NCI-H446 treated with DMSO at 0.1 percent for 48 hours (cell line): ENCODE results near the gene AIP.

ENCODE experiments used
- DNase-seq: peaks from one replicate; lab custom pipeline; 2025; lab: John Stamatoyannopoulos, UW

Gene AIP

DNA sequence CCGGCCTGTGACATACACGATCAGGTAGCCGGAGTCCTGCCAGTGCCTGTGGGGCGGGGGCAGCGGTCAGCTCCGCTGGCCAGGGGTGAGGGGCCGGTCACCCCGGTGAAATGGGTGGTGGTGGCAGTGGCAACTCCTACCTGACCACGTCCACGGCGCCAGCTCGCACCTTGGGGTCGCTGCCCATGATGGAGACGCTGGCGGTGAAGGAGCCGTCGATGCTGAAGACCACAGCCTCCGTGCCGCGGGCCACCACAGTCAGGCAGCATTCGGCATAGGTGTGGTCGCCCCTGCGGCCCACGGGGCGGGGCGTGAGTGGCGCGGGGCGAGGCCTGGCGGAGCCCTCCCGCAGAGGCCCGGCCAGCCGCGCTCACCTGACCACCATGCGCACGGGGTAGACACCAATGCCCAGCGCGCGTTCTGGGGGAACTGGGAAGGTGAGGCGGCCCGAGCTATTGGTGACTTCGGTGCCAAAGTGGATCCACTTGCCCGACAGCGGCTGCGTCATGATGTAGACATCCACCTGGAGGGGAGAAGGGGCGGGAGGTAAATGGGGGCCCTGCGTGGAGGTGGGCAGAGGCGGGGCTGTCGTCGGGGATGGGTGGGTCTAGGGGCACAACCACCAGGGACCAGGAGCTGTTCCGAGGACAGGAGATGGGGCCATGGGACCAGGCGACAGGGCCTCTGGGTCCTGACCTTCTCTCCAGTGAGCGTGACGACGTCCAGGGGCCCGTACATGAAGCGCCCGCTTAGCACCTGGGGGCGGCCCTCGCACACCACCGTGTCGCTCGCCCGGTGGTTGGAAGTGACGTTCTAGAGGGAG lies 10.9 kb downstream of the AIP start:
- no peak for DNase-seq

DNA sequence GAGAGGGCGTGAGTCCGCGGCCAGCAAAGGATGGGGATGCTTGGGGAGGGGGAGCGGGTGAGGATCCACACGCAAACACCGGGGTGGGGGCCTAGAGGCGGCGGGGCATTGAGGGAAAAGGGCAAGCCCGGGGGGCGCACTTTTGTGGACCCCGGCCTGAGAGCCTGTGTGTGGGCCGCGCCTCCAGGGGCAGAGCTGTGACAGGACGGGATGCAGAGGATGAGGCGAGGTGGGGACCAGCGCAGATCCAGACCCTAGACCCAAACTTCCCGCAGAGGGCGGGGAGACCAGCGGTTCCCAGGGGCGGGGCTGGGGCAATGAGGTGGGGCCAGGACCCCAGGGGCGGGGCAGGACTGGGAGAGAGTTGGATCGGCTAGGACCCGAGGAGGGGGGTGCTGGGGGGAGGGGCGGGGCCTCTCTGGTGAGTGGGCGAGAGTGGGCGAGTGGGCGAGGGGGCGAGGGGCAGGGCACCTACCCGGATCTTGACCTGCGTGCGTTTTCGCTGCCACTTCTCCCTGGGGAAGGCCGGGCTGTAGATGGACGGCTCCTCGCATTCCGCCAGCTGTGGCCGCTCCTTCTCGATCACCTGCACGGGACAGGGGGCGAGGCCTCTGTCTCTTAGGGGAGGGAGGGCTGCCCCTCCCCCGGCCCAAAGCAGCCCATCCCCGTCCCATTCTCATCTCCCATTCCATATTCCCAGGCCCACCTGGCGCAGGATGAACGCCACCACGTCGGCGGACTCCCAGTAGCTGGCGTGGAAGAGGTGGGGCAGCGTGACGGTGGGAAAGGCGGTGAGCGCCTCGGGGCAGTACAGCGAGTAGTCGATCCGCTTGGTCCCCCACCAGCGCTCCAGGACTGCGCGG lies 11.8 kb downstream of the AIP start:
- no peak for DNase-seq

DNA sequence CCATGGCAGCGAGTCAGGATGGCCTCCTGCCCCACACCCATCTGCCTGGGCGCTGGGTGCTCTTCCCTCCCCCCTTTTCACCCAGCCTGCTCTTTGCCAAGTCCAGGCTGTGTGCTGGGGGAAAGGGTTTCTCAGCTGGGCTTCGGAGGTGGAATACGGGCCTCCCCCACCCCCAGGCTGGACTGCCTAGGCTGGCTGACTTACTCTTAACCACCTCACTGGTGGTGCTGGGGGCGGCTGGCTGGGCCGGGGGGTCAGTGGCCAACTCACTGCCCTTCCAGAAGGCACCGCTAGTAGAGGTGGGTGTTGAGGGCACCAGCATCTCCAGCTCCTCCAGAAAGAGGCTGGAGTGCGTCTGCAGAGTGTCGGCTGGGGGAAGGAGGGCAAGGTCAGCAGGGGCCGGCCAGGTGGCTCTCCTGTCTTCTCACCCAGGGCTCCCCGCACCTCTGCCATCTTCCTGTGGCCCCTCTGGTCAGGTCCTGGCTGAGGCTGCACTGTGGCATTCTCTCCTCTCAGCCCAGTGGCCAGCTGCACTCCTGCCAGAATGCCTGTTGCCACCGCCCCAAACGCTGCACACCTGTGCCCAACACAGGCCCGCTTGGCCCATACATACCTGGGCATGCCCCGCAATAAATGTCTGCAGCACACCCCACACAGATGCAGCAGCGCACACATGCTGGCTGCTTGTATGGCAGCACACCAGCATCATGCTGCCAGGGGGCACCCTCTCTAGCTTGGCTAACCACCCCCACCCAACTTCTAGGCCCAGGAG lies 12.6 kb downstream of the AIP start:
- no peak for DNase-seq

DNA sequence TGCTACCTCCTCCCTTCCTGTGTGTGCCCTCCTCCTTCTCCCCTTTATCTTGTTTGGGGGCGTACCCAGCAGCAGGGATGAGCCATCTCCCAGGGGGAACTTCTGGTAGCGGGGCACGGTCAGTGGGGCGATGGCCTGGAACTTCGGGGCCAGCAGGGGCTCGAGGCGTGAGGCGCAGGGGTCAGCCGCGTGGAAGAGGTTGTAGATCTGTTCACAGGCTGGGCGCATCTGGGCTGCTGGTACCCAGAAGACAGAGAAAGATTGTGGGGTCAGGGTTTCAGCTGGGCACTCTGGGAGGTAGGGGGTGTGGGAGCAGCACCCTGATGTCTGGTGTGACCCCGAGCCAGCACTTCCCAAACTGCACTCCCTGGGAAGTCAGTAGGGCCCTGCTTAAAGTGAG lies 13.3 kb downstream of the AIP start:
- DNase-seq: no peak

GRCh38 chr11:67497656-67498291 lies 14.9 kb downstream of the AIP start:
- no peak for DNase-seq

DNA sequence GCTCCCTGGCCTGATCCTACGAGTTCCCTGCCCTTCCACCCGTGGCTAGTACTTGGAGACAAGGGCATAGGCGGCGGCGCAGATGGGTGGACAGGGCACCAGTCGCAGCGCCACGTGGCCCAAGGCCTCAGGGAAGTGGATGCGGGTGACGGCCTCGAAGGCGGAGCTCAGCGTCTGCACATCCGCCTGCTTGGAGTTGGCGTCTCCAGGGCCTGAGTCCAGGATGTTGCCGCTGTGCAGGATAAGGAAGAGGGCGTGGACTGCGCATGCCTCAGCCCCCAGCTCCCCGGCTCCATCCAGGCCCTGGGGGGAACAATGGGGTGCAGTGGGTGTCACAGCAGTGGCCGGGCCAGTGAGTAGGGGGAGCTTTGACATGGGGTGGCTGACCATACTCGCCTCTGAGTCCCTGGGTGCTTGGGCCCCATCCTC lies 15.7 kb downstream of the AIP start:
- DNase-seq: no peak

GRCh38 chr11:67499808-67500483 lies 17.1 kb downstream of the AIP start:
- no peak for DNase-seq

DNA sequence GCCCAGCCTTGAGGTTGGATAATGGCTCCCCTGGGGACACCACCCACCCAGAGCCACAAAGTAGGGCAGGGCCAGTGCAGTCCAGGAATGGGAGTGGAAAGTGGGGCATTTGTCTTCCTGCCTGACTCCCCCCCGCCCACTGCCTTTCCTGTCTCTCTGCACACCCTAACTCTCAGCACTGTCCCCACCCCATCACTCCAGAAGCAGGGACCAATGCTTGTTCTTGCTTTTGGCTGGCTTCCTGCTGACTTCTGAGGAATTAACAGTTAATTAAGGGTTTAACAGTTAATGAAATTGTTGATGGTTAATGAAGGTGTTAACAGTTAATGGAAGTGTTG lies 17.6 kb downstream of the AIP start:
- no peak for DNase-seq

GRCh38 chr11:67500831-67501715 lies 18.2 kb downstream of the AIP start:
- no peak for DNase-seq

DNA sequence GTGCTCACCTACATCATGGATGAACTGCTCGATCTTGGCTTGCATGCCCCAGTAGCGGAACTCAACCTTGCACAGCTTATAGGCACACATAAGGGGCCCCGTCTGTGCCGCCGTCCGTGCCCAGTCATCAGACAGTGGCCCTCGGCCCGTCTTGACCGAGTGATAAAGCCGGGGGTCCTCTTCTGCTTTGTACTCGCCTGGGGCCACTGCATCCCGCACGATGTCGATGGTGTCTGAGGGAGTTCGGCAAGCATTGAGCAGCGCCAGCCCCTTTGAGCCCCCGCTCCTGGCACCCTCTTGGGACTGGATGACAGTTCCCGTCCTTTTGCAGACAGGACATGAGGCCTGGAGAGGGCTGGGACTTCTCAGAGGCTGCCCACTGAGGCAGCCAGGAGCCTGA lies 19.0 kb downstream of the AIP start:
- DNase-seq: no peak

DNA sequence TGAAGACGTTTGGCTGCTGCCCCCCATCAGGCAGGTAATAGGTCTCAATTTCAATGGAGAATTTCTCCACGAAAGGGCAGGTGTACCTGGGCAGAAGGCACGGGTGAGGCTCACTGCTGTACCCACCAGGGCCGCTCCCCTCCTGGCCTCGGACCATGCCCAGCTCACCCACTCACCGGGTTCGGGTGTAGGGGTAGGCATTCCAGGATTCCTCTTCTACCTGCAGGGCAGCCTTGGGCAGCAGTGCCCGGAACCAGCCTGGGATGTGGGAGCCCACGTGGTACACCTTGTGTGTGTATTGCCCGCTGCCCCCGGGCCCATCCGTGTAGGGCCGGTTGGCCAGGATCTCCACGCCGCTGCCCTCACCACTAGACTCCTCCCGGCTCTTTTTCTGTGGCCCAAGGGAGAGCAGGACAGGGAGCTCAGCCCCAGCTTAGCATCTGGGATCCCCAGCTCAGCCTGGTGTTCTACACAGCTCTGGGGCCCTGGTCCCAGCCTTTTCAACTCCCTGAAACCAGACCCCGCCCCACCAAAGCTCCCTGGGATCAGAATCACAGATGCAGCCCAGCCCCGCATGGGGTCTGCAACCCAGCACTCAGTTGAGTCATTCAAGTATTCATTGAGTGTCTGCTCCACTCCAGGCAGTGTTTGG lies 19.6 kb downstream of the AIP start:
- no peak for DNase-seq

- no peak for DNase-seq
These were observed 20.5 kb downstream of the AIP start for GRCh38 chr11:67503119-67504004.

GRCh38 chr11:67504005-67504949 lies 21.5 kb downstream of the AIP start:
- no peak for DNase-seq

GRCh38 chr11:67504950-67505581 lies 22.2 kb downstream of the AIP start, which contains the start of gene PITPNM1:
Gene PITPNM1 (minus strand): TSS chr11:67505363. CDS start chr11:67504180, 1,183 bp downstream.
- no peak for DNase-seq

DNA sequence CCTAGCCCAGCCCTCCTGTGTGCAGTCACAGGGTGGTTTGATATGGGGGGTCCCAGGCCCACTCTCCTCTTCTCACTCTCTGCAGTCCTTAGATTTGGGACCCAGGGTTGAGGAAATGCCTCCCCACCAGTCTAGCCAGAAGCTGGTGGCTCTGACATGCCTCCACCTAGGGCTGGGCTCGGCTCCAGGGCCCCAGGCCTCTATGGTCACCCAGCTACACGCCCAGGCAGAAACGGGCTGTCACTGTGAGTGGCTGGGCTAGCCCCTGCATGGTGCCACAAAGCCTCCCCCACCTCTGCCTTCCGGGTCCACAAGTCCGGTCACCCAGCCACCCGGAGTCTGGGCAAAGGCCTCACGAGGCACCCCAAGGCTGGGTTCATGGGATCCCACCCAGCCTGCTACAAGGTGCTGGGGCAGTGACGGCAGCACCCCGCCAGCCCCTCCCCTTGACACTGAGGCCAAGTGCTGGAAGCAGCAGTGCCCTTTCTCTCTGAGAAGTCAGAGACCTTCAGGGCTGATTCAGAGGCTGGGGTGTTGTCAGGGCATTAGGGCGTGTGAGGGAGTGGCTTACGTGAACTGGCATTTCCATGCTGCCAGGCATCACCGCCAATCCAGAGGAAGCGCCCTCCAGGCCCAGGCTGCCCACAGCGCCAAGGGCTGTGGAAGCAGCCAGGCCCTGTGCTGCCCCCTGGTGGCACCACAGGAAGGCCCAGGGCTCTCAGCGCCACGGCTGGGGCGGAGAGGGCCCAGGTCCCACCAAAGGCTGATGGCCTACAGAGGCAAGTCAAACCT lies 23.0 kb downstream of the AIP start:
- DNase-seq: peak; percentile 75

DNA sequence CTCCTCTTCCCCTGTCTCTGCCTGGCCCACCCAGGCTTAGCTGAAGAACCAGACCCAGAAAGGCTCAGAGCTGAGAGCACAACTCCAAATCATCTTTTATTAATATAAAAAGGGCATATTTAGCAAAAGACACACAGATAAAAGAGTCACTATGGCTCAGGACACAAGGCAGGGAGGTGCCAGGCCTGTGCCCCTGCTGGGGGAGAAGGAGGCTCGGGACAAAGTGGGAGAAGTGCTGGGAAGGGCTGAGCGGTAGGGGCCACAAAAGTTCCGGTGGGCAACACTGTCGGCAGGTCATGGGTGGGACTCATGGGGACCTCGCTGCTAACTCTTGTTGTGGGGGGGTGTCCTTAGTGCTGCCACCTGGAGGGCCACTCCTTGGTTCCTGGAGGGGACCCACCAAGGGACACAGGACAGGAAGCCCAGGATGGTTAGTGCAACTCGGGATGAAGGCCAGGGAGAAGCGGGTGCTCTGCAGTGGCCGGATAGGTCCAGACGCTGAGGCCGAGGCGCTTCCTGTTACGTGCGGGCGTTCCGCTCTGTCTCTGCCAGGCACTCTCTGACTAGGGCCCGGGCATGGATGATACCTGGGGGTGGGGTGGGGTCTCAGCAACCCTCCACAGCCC lies 23.7 kb downstream of the AIP start:
- no peak for DNase-seq
